H9 (cell line): ENCODE results near the gene DCAF7. TPM values are rescaled to one million over a fixed set of nuclear protein-coding genes. Genes with fewer than 3 reads are reported as not detected.

Experiments
- DNase-seq: peaks from one replicate; pipeline ENCODE4 v3.0.0-alpha.2; 2017
- H2AFZ ChIP-seq: one replicate; pipeline ENCODE4 v1.6.1; 2013; ENCODE audit warnings: mild to moderate bottlenecking, low read length, control low read depth, moderate library complexity
- H2AK5ac ChIP-seq: 2 replicates; pipeline ENCODE4 v1.6.1; 2013; ENCODE audit warnings: low read length, control low read depth, mixed read lengths; ENCODE audit not compliant: insufficient read length
- H2BK120ac ChIP-seq: one replicate; pipeline ENCODE4 v1.6.1; 2013; ENCODE audit warnings: low read depth, mild to moderate bottlenecking, low read length, control low read depth, inconsistent platforms; ENCODE audit not compliant: poor library complexity, severe bottlenecking
- H2BK12ac ChIP-seq: 2 replicates; pipeline ENCODE4 v1.6.1; 2013; ENCODE audit warnings: low read length, control low read depth, mixed read lengths, low read depth; ENCODE audit not compliant: insufficient read length
- H2BK15ac ChIP-seq: 2 replicates; pipeline ENCODE4 v1.6.1; 2013; ENCODE audit warnings: low read depth, low read length, control low read depth
- H2BK20ac ChIP-seq: one replicate; pipeline ENCODE4 v1.6.1; 2013; ENCODE audit warnings: low read depth, mild to moderate bottlenecking, low read length, control low read depth, inconsistent platforms; ENCODE audit not compliant: poor library complexity, severe bottlenecking
- H2BK5ac ChIP-seq: 2 replicates; pipeline ENCODE4 v1.6.1; 2013; ENCODE audit warnings: low read length, control low read depth, mixed read lengths; ENCODE audit not compliant: insufficient read length
- H3K14ac ChIP-seq: 2 replicates; pipeline ENCODE4 v1.6.1; 2013; ENCODE audit warnings: low read length, control low read depth; ENCODE audit not compliant: insufficient read depth
- H3K18ac ChIP-seq: 2 replicates; pipeline ENCODE4 v1.6.1; 2013; ENCODE audit warnings: low read depth, mild to moderate bottlenecking, mixed read lengths, low read length, control low read depth; ENCODE audit not compliant: insufficient read length
- H3K23ac ChIP-seq: 2 replicates; pipeline ENCODE4 v1.6.1; 2013; ENCODE audit warnings: low read length, control low read depth, mixed read lengths, low read depth; ENCODE audit not compliant: insufficient read length
- H3K23me2 ChIP-seq: 2 replicates; pipeline ENCODE4 v1.6.1; 2013; ENCODE audit warnings: low read depth, mild to moderate bottlenecking, mixed read lengths, low read length, control low read depth; ENCODE audit not compliant: insufficient read length, poor library complexity, severe bottlenecking
- H3K27ac ChIP-seq: 2 replicates; pipeline ENCODE4 v1.5.1; 2013; ENCODE audit warnings: low read length, control low read depth, mixed read lengths, low read depth; ENCODE audit not compliant: insufficient read length
- H3K27me3 ChIP-seq: 2 replicates; pipeline ENCODE4 v1.6.1; 2013; ENCODE audit warnings: low read length, control low read depth, inconsistent platforms; ENCODE audit not compliant: insufficient read depth
- H3K4ac ChIP-seq: 2 replicates; pipeline ENCODE4 v1.6.1; 2013; ENCODE audit warnings: low read depth, mild to moderate bottlenecking, control low read depth, inconsistent platforms, low read length, moderate library complexity
- H3K4me1 ChIP-seq: 2 replicates; pipeline ENCODE4 v1.6.1; 2013; ENCODE audit warnings: low read length, control low read depth, inconsistent platforms; ENCODE audit not compliant: insufficient read depth
- H3K4me2 ChIP-seq: 2 replicates; pipeline ENCODE4 v1.6.1; 2013; ENCODE audit warnings: low read length, control low read depth, mixed read lengths; ENCODE audit not compliant: insufficient read length, insufficient read depth
- H3K56ac ChIP-seq: 2 replicates; pipeline ENCODE4 v1.6.1; 2013; ENCODE audit warnings: low read depth, mild to moderate bottlenecking, mixed read lengths, low read length, control low read depth; ENCODE audit not compliant: insufficient read length
- H3K79me1 ChIP-seq: 2 replicates; pipeline ENCODE4 v1.6.1; 2013; ENCODE audit warnings: low read depth, mild to moderate bottlenecking, moderate library complexity, low read length, control low read depth, inconsistent platforms; ENCODE audit not compliant: insufficient read depth, poor library complexity, severe bottlenecking
- H3K79me2 ChIP-seq: 2 replicates; pipeline ENCODE4 v1.6.1; 2013; ENCODE audit warnings: low read length, control low read depth, inconsistent platforms; ENCODE audit not compliant: insufficient read depth
- H3K9ac ChIP-seq: 2 replicates; pipeline ENCODE4 v1.6.1; 2013; ENCODE audit warnings: low read length, control low read depth, mixed read lengths; ENCODE audit not compliant: insufficient read length; ENCODE audit errors: extremely low read depth
- H3K9me3 ChIP-seq: one replicate; pipeline ENCODE4 v1.6.1; 2013; ENCODE audit warnings: low read depth, low read length, inconsistent platforms; ENCODE audit not compliant: control insufficient read depth
- H3T11ph ChIP-seq: one replicate; pipeline ENCODE4 v1.6.1; 2013; ENCODE audit warnings: mild to moderate bottlenecking, low read length, control low read depth, inconsistent platforms
- H4K20me1 ChIP-seq: one replicate; pipeline ENCODE4 v1.6.1; 2013; ENCODE audit not compliant: control insufficient read depth, insufficient read length, insufficient read depth
- H4K5ac ChIP-seq: 2 replicates; pipeline ENCODE4 v1.6.1; 2013; ENCODE audit warnings: low read depth, mild to moderate bottlenecking, mixed read lengths, low read length, control low read depth; ENCODE audit not compliant: insufficient read length
- H4K8ac ChIP-seq: replicated peaks from 2 replicates; pipeline ENCODE4 v1.6.1; 2013; ENCODE audit warnings: low read length, control low read depth, mixed read lengths, low read depth; ENCODE audit not compliant: insufficient read length
- H4K91ac ChIP-seq: 2 replicates; pipeline ENCODE4 v1.6.1; 2013; ENCODE audit warnings: low read depth, mild to moderate bottlenecking, moderate library complexity, mixed read lengths, low read length, control low read depth; ENCODE audit not compliant: insufficient read length
- H3K27ac Mint-ChIP-seq, 3 experiments: 2 replicates in 2 of 3; 3 replicates in 1 of 3; pipeline ENCODE4 v1.8.0; 2020 to 2021; ENCODE audit warnings: mixed read lengths in 3 of 3, mild to moderate bottlenecking in 1 of 3, moderate library complexity in 1 of 3
- H3K27me3 Mint-ChIP-seq: 2 replicates; pipeline ENCODE4 v1.8.0; 2021; ENCODE audit warnings: low read depth, mild to moderate bottlenecking, moderate library complexity, mixed read lengths
- H3K36me3 Mint-ChIP-seq, 3 experiments: 2 replicates in 2 of 3; 3 replicates in 1 of 3; pipeline ENCODE4 v1.8.0; 2020 to 2021; ENCODE audit warnings: low read depth in 3 of 3, mixed read lengths in 3 of 3; ENCODE audit not compliant: insufficient read depth in 1 of 3
- H3K4me1 Mint-ChIP-seq, 2 experiments: 2 replicates each; pipeline ENCODE4 v1.8.0; 2020; ENCODE audit warnings: mixed read lengths in 2 of 2
- H3K4me3 Mint-ChIP-seq, 2 experiments: 2 replicates in 1 of 2; 3 replicates in 1 of 2; pipeline ENCODE4 v1.8.0; 2020 to 2021; ENCODE audit warnings: mild to moderate bottlenecking in 2 of 2, mixed read lengths in 2 of 2, moderate library complexity in 1 of 2
- H3K9me3 Mint-ChIP-seq, 2 experiments: 2 replicates in 1 of 2; 3 replicates in 1 of 2; pipeline ENCODE4 v1.8.0; 2020; ENCODE audit warnings: mild to moderate bottlenecking in 2 of 2, mixed read lengths in 2 of 2, moderate library complexity in 1 of 2
- CTCF ChIP-seq: fragments of 200-600 bp; sonication (generic); conservative IDR thresholded peaks from 3 replicates; pipeline ENCODE4 v1.8.0; 2021; ENCODE audit warnings: antibody characterized with exemption, mild to moderate bottlenecking
- WGBS: extraction: QIAGEN DNeasy Blood & Tissue Kit; methylation state at CpG from one replicate; pipeline ENCODE4 v1.1.7; 2013; ENCODE audit warnings: missing lambda C conversion rate, low lambda C conversion rate, mixed read lengths; ENCODE audit not compliant: insufficient read length; ENCODE audit errors: extremely low coverage; 5-methylcytosine and 5-hydroxymethylcytosine counted together
- total RNA-seq: library from RNA; stranded (reverse); gene quantifications from 2 replicates; pipeline ENCODE4 v1.2.1, GENCODE V29; 2021

Gene DCAF7
- total RNA-seq, 1 experiment from 2014 or later: 86.2 TPM

DNA sequence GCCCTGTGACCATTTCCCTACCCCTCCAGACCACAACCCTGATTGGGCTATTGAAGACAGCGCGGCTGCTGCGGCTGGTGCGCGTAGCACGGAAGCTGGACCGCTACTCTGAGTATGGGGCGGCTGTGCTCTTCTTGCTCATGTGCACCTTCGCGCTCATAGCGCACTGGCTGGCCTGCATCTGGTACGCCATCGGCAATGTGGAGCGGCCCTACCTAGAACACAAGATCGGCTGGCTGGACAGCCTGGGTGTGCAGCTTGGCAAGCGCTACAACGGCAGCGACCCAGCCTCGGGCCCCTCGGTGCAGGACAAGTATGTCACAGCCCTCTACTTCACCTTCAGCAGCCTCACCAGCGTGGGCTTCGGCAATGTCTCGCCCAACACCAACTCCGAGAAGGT is 14.6 kb upstream of the DCAF7 start:
- no peak overlapping the region for H3K56ac ChIP-seq
- H3K27ac ChIP-seq: no peak overlapping the region
- H3K23me2 ChIP-seq: peaks cover 8% of the 10 kb centered on the region
- no peaks in the 10 kb centered on the region for H3K79me2 ChIP-seq
- no peak overlapping the region for H2BK5ac ChIP-seq
- DNase-seq: no peak
- Mint-ChIP-seq H3K27me3 (peaks cover 14% of the 10 kb centered on the region), H3K36me3 (no peaks in the 10 kb centered on the region; a peak in 1 of 7 replicates), H3K9me3 (no peaks in the 10 kb centered on the region; a peak in 2 of 5 replicates), H3K27ac (no peak overlapping the region), H3K4me1 (peaks cover 9 to 12% of the 10 kb centered on the region in 2 experiments), H3K4me3 (no peak overlapping the region; a peak in 1 of 5 replicates)
- no peak overlapping the region for H3K9ac ChIP-seq
- H3T11ph ChIP-seq: no peak overlapping the region
- H3K27me3 ChIP-seq: no peaks in the 10 kb centered on the region; the same call in 1 of the 2 replicates
- no peak overlapping the region for H3K18ac ChIP-seq
- H4K5ac ChIP-seq: no peak overlapping the region
- H3K9me3 ChIP-seq: no peaks in the 10 kb centered on the region
- no peak overlapping the region for H2BK20ac ChIP-seq
- no peak overlapping the region for H3K4ac ChIP-seq
- no CpG with 5 or more reads among the region's 24 CpGs for WGBS
- H2BK15ac ChIP-seq: no peak overlapping the region
- no peak overlapping the region for H2BK120ac ChIP-seq
- no peaks in the 10 kb centered on the region for H4K20me1 ChIP-seq
- no peak overlapping the region for H4K91ac ChIP-seq
- no peak for TF ChIP-seq CTCF
- no peak overlapping the region for H4K8ac ChIP-seq
- H3K14ac ChIP-seq: no peak overlapping the region
- no peak overlapping the region for H2BK12ac ChIP-seq
- no peak overlapping the region for H3K4me2 ChIP-seq
- H3K23ac ChIP-seq: no peak overlapping the region
- H2AFZ ChIP-seq: no peak overlapping the region
- peaks cover 6% of the 10 kb centered on the region; the same call in 1 of the 2 replicates for H3K4me1 ChIP-seq
- H2AK5ac ChIP-seq: no peak overlapping the region
- H3K79me1 ChIP-seq: no peaks in the 10 kb centered on the region
